ENCODE data around the gene SARS1. TPM values are rescaled to one million over a fixed set of nuclear protein-coding genes. Genes with fewer than 3 reads are reported as not detected.

The SARS1 gene
- total and polyA plus RNA-seq, 4 donors = 57.5 to 132 (median 92.8) TPM

DNA sequence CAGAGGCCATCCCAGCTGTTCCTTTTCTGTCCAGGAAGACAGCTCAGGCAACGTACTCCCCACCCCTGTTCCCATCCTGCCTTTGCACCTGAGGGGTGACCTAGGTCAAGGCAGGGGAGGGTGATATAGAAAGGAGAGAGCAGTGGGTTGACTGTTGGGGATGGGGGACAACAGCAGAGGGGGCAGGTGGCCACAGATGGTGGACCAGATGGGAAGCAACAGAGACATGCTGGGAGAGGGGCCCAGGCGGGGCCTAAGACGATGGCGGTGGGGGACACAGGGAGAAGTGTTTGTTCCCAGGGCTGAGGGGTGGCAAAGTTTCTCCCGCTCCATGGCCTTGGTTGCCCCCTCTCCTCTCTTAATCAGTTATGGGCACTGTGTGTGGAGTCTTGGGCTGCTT lies 42.0 kb downstream of the SARS1 start:
- no peak for DNase-seq (ENCODE audit: low spot score)
- 91% methylated on average over 5 of the region's 5 CpGs for WGBS
- Histone ChIP-seq H3K9ac (ENCODE audit: low read depth in 1 of 2, low read length in 2 of 2) (no peak overlapping the region), H3K27ac (ENCODE audit: low read depth in 1 of 2, low read length in 2 of 2) (no peak overlapping the region), H3K4me3 (ENCODE audit: low read depth in 1 of 3, low read length in 3 of 3) (no peak overlapping the region), H3K4me1 (ENCODE audit: control insufficient read depth in 4 of 4, insufficient read depth in 4 of 4, low read length in 3 of 4) (no peaks in the 10 kb centered on the region), H3K9me3 (ENCODE audit: control insufficient read depth in 4 of 4, low read length in 3 of 4) (no peaks in the 10 kb centered on the region), H3K27me3 (ENCODE audit: control insufficient read depth in 4 of 4, insufficient read depth in 4 of 4, low read length in 3 of 4) (no peaks in the 10 kb centered on the region), H3K36me3 (ENCODE audit: control insufficient read depth in 4 of 4, insufficient read depth in 3 of 4, low read depth in 1 of 4, low read length in 3 of 4) (no peaks in the 10 kb centered on the region)
- no peak for TF ChIP-seq FOXA2 (IDR thresholded peaks at IDR 0.05)
- no peak for TF ChIP-seq RAD21 (IDR thresholded peaks at IDR 0.05)
- TF ChIP-seq NR2F2 (IDR thresholded peaks at IDR 0.05) = no peak
- TF ChIP-seq YY1 (IDR thresholded peaks at IDR 0.05) = no peak
- no peak for TF ChIP-seq HNF4A (conservative IDR thresholded peaks at IDR 0.05)
- TF ChIP-seq, protein P1, sequence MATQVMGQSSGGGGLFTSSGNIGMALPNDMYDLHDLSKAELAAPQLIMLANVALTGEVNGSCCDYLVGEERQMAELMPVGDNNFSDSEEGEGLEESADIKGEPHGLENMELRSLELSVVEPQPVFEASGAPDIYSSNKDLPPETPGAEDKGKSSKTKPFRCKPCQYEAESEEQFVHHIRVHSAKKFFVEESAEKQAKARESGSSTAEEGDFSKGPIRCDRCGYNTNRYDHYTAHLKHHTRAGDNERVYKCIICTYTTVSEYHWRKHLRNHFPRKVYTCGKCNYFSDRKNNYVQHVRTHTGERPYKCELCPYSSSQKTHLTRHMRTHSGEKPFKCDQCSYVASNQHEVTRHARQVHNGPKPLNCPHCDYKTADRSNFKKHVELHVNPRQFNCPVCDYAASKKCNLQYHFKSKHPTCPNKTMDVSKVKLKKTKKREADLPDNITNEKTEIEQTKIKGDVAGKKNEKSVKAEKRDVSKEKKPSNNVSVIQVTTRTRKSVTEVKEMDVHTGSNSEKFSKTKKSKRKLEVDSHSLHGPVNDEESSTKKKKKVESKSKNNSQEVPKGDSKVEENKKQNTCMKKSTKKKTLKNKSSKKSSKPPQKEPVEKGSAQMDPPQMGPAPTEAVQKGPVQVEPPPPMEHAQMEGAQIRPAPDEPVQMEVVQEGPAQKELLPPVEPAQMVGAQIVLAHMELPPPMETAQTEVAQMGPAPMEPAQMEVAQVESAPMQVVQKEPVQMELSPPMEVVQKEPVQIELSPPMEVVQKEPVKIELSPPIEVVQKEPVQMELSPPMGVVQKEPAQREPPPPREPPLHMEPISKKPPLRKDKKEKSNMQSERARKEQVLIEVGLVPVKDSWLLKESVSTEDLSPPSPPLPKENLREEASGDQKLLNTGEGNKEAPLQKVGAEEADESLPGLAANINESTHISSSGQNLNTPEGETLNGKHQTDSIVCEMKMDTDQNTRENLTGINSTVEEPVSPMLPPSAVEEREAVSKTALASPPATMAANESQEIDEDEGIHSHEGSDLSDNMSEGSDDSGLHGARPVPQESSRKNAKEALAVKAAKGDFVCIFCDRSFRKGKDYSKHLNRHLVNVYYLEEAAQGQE (IDR thresholded peaks at IDR 0.05) = no peak
- TF ChIP-seq JUND (IDR thresholded peaks at IDR 0.05) = no peak
- no peak for TF ChIP-seq SP1 (IDR thresholded peaks at IDR 0.05)
- no peak for TF ChIP-seq TAF1 (conservative IDR thresholded peaks at IDR 0.05)
- TF ChIP-seq GABPA (IDR thresholded peaks at IDR 0.05 in 1 of 2, conservative IDR thresholded peaks at IDR 0.05 in 1 of 2) = no peak
- TF ChIP-seq, protein P2, sequence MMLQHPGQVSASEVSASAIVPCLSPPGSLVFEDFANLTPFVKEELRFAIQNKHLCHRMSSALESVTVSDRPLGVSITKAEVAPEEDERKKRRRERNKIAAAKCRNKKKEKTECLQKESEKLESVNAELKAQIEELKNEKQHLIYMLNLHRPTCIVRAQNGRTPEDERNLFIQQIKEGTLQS (IDR thresholded peaks at IDR 0.05) = no peak
- TF ChIP-seq, protein P3, sequence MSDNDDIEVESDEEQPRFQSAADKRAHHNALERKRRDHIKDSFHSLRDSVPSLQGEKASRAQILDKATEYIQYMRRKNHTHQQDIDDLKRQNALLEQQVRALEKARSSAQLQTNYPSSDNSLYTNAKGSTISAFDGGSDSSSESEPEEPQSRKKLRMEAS (IDR thresholded peaks at IDR 0.05) = no peak
- no peak for TF ChIP-seq FOXA1 (IDR thresholded peaks at IDR 0.05)
- no peak for TF ChIP-seq EGR1 (IDR thresholded peaks at IDR 0.05; ENCODE audit: low read depth in 2 of 2)
- no peak for TF ChIP-seq HNF4G (IDR thresholded peaks at IDR 0.05)
- TF ChIP-seq, protein P4, sequence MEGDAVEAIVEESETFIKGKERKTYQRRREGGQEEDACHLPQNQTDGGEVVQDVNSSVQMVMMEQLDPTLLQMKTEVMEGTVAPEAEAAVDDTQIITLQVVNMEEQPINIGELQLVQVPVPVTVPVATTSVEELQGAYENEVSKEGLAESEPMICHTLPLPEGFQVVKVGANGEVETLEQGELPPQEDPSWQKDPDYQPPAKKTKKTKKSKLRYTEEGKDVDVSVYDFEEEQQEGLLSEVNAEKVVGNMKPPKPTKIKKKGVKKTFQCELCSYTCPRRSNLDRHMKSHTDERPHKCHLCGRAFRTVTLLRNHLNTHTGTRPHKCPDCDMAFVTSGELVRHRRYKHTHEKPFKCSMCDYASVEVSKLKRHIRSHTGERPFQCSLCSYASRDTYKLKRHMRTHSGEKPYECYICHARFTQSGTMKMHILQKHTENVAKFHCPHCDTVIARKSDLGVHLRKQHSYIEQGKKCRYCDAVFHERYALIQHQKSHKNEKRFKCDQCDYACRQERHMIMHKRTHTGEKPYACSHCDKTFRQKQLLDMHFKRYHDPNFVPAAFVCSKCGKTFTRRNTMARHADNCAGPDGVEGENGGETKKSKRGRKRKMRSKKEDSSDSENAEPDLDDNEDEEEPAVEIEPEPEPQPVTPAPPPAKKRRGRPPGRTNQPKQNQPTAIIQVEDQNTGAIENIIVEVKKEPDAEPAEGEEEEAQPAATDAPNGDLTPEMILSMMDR (IDR thresholded peaks at IDR 0.05; ENCODE audit: low read depth, low read length, missing input control) = no peak
- TF ChIP-seq, protein P5, sequence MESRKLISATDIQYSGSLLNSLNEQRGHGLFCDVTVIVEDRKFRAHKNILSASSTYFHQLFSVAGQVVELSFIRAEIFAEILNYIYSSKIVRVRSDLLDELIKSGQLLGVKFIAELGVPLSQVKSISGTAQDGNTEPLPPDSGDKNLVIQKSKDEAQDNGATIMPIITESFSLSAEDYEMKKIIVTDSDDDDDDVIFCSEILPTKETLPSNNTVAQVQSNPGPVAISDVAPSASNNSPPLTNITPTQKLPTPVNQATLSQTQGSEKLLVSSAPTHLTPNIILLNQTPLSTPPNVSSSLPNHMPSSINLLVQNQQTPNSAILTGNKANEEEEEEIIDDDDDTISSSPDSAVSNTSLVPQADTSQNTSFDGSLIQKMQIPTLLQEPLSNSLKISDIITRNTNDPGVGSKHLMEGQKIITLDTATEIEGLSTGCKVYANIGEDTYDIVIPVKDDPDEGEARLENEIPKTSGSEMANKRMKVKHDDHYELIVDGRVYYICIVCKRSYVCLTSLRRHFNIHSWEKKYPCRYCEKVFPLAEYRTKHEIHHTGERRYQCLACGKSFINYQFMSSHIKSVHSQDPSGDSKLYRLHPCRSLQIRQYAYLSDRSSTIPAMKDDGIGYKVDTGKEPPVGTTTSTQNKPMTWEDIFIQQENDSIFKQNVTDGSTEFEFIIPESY (IDR thresholded peaks at IDR 0.05) = no peak
- no peak for TF ChIP-seq RXRA (IDR thresholded peaks at IDR 0.05)
